GM19035 (cell line): ENCODE results near the gene ANKRD7.
"Not testable (repeated sequence)": the region's sequence is repeated elsewhere in the genome, so short reads cannot be mapped to it uniquely, and the experiment has no call there.

Experiments used
- ATAC-seq: cut with Tn5 transposase; IDR thresholded peaks from one replicate; pipeline ENCODE4 v1.9.1; 2021; ENCODE audit not compliant: unreplicated experiment

ANKRD7 gene

GRCh38 chr7:118232837-118233236 is 8.3 kb downstream of the ANKRD7 start:
- ATAC-seq: no peak

DNA sequence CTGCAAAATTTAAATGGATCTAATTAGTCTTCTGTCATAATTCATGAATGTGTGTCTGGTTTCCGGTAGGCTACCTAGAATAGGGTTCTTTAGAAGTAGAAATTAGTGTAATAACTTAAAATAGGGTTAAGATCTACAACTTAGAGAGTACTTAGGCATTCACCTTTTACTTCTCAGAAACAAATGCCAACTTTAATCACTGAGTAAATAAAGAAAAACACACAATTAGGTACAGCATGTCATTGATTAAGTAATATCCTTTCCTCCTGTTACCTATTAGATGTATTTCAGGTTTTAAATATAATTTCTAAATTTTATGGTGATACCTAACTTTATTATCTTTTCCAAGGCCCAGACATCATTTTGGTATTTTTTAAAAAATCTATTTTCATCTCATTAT is 9.3 kb downstream of the ANKRD7 start:
- ATAC-seq: no peak

DNA sequence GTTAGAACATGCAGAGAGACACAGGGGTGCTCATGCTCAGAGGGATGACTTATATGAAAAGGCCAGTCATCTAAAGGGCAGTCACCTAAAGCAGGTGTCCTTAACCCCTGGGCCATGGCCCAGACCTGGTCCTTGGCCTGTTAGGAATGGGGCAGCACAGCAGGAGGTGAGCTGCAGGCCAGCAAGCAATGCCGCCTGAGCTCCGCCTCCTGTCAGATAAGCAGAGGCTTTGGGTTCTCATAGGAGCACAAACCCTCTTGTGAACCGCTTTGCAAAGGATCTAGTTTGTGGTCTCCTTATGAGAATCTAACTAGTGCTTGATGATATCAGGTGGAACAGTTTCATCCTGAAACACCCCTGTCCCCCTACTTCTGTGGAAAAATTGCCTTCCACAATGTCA is 14.5 kb downstream of the ANKRD7 start:
- ATAC-seq: no peak

GRCh38 chr7:118240320-118240719 is 15.8 kb downstream of the ANKRD7 start:
- not testable (repeated sequence) for ATAC-seq

GRCh38 chr7:118243695-118244094 is 19.2 kb downstream of the ANKRD7 start:
- ATAC-seq: no peak

DNA sequence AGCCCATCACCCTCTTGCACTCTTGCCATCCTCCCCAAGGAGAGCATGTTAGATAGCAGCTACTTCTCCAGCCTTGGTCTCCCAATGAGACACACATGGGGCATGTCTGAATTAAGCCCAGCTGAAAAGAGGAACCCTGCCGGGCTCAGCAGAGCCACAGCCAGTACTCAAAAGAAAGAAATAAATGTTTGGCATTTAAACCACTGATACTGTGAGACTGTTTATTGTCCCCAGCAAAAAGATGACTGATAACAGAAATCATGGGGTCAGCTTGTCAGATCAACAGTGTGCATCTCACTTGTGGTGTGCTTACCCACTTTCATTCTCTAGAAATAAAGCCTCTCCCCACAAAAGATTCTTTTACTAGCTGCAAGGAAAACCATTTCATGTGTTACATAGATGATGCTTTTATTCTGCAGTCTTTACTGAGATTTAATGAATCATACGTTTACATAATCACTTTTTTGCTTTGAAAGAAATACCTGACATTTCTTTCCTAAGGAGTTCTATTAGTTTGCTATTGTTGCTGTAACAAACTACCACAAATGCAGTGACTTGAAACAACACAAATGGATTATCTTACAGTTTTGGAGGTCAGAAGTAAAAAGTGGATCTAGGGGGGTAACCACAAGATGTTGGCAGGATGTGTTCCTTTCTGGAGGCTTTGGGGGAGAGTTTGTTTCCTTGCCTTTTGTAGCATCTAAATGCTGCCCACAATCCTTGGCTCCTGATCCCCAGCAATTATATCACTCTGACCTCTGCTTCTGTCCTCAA is 20.9 kb downstream of the ANKRD7 start:
- peak; percentile 64 for ATAC-seq

DNA sequence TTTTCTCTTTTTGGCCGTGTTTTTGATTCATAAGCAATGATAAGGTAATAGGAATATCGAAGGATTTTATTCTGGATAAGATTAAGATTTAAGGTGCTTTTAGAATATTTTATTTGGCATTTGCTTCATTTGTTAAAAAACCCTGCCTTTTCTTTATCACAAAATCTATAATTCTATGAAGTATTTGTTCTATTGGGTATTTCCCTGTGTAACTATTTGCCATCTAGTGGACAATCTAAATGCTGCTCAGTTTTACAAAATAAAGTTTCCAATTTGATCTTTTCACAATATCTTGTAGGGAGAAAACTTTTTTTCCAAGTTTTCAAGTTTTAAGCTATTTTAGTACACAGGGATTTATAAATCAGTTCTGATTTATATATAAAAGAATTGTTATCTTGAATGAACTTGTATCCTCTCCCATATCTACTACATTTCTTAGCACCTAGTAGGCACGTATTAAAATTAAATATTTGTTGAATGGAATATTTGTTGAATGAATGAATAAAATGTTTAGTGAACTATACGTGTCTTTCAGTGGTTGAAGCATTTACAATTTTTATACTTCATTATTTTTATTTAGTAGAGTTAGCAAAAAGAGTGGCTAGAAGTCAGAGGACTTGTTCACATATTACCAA is 26.5 kb downstream of the ANKRD7 start:
- ATAC-seq: no peak

DNA sequence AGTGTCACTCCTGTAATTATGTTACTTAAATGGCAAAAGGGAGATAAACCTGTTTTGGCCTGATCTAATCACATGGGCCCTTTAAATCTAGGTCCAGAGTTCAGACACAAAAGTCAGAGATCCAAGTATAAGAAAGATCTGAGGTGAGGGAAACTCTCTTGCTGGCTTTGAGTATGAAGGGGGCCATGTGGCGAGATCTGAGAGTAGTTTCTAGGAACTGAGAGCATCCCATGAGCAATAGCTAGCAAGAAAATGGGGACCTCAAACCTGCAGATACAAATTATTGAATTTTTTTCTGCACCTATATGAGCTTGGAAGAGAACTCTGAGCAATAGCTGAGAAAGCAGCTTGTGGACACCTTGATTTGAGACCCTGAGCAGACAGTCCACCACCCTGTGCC is 27.6 kb downstream of the ANKRD7 start:
- no peak for ATAC-seq

- ATAC-seq: no peak
These were observed 34.6 kb downstream of the ANKRD7 start for GRCh38 chr7:118259115-118259514.

GRCh38 chr7:118264836-118265235 is 40.3 kb downstream of the ANKRD7 start:
- ATAC-seq: no peak

- ATAC-seq: no peak
These were observed 56.0 kb downstream of the ANKRD7 start for GRCh38 chr7:118280319-118281012.

DNA sequence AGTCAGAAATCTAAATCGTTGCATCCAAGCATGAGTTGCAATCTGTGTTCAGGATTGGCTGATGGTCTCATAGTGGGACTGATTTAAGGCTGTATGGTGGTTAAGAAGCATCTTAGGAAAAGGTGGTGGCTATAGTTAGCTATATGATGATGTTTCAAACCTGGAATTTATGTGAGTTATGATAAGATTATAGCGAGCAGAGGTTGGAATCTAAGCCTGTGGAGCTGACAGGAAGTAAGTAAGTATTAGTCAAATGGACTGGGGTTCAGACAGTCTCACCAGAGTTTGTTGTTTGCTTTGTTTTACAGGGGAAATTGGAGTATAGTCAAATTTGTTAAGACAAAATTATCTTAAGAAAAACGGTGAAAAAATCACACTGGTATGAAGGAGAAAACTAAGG is 56.7 kb downstream of the ANKRD7 start:
- ATAC-seq: no peak

DNA sequence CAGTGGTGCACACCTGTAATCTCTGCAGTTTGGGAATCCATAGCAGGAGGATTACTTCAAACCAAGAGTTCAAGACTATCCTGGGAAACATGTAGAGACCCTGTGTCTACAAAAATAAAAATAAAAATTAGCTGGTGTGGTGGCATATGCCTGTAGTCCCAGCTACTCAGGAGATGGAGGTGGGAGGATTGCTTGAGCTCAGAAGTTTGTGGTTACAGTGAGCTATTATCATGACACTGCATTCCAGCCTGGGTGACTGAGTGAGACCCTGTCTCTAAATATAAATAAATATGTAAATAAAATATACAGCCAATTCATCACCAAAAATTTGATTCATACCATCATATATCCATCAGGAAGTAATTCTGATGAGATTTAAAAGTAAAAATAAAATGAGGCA is 60.9 kb downstream of the ANKRD7 start:
- no peak for ATAC-seq

GRCh38 chr7:118286131-118286530 is 61.6 kb downstream of the ANKRD7 start:
- ATAC-seq: no peak

GRCh38 chr7:118288098-118288497 is 63.6 kb downstream of the ANKRD7 start:
- ATAC-seq: peak; percentile 79

GRCh38 chr7:118289476-118289875 is 65.0 kb downstream of the ANKRD7 start:
- ATAC-seq: no peak
